SKM-1 (cell line): Measurements from ENCODE around the gene GAREM2.
A peak's percentile ranks its signal among the peaks of the same experiment; 100 is the strongest.

Experiments used
- DNase-seq: peaks from one replicate; lab custom pipeline; 2025; ENCODE audit not compliant: unreplicated experiment; lab: John Stamatoyannopoulos, UW

The GAREM2 gene

DNA sequence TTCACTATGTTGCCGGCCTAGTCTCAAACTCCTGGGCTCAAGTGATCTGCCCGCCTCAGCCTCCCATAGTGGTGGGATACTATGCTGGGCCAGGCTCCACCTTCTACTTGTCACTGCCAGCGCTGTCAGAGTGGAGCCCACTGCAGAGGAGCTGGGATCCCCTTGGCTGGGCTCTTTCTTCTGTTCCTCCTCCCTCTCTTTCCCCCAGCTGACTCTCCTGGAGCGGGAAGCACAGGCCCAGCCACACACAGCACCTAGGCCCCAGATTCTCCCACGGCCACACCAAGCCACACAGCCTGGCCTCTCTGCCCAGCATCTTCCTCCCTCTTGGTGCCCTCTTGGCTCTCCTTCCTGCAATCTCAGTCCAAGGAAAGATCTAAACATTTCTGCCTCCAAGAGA lies 3.7 kb upstream of the GAREM2 start:
- no peak for DNase-seq

DNA sequence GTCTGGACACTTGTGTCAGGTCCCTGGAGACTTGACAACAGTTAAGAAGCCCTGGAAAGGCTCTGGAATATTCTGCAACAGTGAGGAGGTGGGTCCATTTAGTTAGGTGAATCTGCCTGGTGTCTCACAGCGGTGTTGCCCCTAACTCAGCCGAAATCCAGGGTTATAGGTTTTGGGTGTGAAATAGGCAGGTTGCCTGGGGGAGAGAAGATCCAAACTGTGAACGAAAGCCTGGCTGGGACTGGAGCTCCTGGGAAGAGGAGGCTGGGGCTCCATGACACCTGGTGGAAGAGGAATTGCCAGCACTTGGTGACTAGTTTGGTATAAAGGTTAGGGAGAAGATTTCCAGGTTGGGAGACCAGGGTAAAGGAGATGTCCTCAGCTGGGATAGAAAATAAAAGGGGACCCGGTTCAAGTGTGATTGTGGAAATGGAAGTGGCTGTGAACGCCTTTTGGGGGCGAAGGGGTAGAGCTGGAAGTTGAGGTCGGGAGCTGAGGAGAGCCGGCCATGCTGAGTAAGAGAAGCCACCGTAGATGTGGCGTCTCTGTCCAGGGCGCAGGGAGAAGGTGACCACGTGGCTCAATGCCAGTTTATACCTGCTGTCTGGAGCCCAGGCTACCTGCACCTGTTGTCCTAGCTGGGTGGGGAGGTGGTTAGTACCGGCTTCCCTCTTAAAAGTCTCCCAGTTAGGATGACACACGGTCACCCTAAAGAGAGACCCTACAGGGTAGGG lies 3.0 kb upstream of the GAREM2 start:
- no peak for DNase-seq

DNA sequence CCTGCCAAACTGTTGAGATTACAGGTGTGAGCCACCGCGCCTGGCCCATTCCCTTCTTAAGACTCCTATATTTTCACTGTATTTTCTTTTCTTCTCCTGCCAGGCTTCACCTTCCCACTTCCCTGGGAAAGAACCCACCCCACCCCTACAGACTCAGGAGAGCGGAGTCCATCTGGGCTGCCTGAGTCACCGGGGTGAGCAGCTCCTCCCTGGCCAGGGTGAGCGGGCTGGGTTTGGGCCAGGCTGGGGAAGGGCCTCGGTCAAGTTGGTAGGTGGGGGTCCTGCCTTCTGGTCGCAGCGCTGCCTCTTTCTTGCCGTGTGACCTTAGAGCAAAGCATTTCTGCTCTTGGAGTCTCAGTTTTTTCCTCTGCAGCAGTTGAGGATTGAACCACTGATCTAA lies 2.1 kb upstream of the GAREM2 start:
- DNase-seq = no peak

DNA sequence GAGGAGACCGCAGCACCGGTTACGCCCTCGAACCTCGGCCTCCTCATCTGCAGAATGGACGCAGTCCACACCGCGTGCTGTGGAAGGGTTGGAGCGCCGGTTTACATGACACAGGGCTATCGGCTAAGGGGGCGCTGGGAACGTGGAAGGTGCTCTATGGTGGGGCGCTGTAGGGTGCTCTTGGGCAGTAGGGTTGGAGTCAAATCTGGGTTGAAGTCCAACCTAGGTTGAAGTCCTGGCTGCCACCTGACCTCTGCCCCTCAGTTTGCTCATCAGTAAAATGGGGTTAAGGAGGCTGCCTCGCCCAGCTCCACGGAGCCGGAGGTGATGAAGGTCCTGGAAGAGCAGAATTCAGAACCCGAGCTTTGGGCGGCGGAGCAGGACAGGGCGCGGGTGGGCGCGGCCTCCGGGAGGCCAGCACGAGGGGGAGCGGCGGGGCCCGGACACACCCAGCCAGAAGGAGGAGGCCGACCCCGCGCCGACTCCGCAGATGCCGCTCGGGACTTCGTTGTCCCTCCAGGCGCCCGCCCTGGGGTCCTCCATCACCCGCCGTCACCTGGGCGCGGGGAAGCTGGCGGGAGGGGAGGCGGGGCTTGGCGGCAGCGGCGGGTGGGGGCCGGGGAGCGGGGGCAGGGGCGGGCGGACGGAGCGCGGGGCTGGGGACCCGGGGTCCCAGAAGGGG lies 558 bp upstream of the GAREM2 start:
- no peak for DNase-seq

DNA sequence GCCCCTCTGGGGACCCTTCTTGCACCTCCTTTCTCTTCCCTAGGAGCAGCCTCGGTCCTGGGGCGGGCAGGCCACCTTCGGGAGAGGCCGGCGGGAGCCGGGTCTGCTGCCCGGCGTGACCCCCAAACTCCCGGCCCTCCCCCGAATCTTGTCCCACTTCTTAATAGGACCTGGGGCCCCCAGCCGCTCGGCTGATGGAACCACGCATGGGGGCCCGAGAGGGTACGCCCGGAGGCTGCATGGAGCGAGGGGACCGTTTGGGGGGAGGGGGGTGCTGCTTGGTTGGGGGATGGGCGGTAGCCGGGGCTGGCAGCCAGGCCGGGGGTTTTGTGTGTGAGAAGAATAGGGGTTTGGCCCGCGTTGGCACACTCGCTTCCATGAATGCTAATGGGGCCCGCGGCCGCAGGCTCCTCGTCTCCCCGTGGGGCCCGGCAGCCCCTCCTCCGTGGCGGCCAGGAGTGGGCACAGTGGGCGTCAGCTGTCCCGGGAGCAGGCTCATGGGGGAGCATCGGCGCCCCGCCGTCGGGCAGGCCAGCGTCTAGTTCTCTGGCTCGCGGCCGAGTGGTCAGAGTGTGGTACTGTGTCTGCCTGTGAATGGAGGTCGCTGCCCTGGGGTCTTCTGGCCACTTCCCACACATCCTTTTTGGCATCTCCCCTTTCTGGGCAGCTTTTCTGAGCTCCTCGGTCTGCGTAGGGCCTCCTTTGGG lies 1.0 kb downstream of the GAREM2 start:
- no peak for DNase-seq

DNA sequence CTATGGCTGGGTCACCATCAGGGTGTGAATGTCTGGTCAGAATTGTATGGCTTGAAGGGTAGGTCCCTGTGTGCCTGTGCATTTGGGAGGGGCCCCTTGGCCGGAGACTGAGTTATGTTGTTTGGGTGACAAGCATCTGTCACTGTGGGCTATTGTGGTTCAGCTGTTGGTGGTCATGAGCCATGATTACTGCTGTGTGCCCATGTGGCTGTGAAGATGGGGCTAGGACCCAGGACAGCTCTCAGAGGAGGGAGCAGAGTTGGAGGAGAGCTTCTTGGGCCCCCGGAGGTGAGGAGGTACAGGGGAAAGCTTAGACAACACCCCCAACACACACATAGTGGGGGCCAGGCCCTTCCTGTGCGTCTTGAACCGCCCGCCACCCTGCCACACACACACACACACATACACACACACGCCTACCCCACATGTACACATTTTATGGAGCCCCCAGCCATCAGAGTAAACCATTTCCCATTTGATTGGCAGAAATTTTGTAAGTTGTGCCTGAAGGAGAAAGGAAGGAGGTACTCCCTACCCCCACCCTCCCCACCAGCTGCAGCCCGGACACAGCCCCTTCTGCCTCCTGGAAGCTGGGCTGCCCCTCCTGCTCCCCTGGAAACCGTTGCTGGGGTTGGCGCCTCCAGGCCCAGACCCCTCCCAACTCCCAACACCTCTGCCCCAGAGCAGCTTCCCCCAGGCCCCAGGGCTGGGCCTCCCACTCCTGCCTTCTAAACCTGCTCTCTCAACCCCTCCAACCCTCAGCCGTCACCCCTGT lies 2.0 kb downstream of the GAREM2 start:
- no peak for DNase-seq

DNA sequence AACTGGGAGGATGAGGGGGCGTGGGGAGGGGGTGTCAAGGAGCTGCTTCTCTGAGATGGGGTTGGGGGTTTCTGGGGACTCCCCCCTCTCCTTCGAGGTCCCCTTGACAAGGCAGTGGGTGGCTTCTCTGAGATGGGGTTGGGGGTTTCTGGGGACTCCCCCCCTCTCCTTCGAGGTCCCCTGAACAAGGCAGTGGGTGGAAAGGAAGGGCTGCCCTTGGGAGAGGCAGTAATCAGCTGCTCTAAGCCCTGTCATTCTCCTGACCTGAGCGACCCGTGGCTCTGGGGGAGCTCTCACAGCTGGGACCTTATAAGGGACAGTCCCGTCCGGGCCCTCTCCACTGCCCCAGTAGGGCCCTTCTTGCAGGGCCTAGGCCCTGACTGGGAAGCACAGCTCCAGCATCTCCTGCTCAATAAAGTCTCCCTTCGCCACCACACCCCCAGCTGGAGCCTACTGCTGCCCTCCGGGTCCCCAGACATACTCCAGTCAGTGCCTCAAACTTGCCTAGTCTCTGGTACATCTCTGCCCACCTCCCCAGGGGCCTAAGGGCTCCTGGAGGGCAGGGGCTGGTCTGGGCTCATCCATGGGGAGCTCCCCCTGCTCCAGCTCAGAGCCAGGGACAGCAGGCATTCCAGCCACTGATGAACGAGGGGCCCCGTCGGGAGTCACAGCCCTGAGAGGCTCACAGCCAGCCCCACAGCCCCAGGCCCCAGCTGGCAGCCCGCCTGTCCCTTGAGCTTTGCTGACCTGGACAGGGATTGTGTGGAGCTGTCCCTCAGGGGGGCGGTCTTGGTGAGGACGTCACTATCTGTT lies 2.8 kb downstream of the GAREM2 start:
- DNase-seq = no peak

DNA sequence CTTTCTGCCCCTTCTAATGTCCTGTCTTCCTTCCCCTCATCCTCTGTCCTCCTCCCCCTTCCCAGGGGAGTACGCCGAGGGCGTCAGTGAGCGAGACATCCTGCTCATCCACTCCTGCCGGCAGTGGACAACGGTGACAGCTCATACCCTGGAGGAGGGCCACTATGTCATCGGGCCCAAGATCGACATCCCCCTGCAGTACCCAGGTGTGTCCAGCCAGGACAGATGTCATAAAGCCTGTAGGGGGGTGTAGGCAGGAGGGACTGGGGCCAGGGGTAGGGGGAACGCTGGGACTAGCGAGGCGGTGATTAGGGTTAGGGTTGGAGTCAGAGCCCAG lies 3.4 kb downstream of the GAREM2 start:
- no peak for DNase-seq

DNA sequence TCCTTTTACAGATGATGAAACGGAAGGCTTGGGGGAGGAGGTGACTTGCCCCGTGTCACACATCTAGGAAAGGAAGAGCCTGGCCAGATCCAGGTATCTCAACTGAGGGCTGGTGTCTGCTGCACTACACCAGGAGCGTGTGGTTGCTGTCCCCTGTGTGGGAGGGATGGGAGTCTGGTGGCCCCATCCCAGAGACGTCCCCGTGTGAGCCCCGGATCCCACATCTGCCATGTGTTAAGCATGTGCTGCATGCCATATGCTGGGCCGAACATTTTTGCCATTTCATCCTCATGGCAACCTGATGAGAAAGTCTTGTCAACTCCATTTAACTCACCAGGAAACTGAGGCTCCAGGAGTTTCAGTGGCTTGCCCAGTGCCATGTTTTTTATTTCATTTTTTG lies 4.2 kb downstream of the GAREM2 start:
- DNase-seq = no peak

DNA sequence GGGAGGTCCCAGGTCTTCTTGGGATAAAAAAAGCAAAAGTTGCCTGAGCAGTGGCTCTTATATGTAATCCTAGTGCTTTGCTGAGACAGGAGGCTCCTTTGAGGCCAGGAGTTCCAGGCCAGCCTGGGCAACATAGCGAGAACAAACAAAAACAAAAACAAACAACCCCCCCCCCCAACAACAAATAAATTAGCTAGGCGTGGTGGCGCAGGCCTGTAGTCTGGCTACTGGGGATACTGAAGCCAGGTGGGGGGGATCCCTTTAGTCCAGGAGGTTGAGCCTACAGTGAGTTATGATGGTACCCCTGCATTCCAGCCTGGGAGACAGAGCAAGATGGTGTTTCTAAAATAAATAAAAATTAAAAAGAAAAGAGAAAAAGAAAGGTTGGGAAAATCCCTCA lies 5.4 kb downstream of the GAREM2 start:
- DNase-seq = no peak

DNA sequence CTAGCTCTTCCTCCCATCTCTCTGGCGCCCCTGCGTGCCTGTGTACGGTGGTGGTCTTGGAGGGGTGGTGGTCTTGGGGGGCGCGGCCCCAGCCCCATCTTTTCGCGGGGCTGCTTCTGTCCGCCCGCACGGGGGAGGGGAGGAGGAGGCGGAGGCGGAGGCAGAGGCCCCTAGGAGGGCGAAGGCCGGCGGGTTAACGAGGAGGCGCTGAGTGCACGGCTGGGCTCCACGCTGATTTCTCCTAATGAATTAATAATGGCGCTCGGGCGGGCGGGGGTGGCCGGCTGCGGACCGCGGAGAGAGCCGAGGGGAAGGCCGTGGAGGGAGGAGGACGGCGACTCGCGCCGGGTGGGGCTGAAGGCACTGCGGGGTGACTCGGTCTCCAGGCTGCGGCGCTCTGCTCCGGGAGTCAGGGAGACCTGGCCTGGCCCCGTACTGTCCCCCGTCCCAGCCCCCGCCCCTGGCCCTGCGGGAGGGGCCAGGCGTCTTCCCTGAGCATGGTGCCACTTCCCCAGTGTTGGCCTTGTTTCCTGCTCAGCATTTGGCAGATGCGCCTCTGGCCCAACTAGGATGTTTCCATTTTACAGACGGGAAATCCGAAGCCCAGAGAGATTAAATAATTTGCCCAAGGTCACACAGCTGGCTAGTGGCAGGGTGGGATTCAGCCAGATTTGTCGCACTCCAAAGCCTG lies 6.0 kb downstream of the GAREM2 start:
- peak; percentile 22 for DNase-seq

DNA sequence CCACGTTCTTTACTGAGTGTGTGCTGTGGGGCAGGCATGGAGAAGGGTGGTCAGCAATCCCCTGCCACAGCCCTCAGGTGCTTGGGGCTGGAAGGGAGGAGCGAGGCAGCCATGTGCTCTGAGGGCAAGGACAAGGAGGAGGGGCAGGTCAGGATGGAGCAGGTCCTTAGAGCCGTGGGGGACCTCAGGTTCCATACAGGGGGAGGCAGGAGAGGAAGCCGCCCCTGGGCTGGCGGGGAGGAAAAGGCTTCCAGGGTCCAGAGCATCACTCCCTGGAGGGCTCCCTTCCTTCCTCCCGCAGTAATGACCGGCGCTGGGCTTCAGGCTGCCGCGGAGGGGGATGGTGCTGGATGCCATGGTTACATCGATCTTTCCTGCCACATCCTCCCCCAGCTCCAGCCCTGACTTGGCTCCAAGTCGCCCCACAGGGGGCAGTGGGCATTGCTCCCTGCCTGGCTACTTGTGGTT lies 6.6 kb downstream of the GAREM2 start:
- no peak for DNase-seq

DNA sequence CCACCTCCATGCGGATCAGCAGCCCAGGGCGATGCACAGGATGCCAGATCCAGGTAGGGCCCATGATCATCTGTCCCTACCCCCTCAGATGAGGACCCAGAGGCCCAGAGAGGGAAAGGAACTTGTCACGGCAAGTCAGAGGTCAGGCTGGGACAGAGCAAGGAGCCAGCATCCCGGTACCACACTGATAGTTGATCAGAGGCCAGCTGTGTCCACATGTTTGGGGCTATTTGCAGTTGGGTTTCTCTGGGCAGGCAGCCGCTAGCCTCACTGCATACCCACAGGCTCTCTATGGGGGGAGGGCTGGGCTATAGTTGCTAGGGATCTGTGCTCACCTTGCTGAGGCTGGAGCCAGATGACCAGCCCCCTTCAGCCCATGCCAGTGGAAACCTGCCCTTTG lies 9.6 kb downstream of the GAREM2 start:
- DNase-seq = no peak

DNA sequence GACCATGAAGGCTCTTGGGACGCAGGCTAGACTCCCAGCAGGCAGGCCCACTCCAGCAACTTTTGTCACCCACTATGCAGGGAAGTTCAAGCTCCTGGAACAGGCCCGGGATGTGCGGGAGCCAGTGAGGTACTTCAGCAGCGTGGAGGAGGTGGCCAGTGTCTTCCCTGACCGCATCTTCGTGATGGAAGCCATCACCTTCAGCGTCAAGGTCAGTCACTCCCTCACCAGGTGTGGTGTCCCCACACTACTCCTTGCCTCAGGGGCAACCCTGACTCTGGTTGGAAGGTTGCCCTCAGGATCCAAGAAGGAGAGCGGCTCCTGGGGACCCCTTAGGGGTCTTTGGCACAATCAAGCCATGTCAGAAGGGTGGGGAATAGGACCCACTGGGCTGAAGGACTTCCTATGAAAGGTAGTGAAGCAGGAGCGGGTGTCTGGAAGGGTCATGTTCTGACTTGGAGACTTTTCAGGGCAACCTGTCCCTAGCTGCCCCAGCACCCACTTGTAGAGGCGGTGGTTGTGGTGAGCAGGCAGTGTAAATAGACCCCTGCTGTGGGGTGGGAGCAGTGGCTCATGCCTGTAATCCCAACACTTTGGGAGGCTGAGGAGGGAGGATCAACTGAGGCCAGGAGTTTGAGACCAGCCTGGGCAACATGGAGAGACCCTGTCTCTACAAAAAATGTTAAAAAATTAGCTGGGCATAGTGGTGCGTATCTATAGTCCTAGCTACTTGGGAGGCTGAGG lies 10.2 kb downstream of the GAREM2 start:
- DNase-seq = no peak

DNA sequence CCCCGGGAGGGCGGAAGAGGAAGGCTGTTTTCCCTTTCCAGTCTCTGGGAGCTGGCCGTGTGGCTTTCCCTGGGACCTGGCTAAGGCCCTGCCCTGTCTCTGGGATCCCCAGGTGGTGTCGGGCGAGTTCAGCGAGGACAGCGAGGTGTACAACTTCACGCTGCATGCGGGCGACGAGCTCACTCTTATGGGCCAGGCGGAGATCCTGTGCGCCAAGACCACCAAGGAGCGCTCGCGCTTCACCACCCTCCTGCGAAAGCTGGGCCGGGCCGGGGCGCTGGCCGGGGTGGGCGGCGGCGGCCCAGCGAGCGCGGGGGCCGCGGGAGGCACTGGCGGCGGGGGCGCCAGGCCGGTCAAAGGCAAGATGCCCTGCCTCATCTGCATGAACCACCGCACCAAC lies 11.2 kb downstream of the GAREM2 start:
- DNase-seq = no peak

DNA sequence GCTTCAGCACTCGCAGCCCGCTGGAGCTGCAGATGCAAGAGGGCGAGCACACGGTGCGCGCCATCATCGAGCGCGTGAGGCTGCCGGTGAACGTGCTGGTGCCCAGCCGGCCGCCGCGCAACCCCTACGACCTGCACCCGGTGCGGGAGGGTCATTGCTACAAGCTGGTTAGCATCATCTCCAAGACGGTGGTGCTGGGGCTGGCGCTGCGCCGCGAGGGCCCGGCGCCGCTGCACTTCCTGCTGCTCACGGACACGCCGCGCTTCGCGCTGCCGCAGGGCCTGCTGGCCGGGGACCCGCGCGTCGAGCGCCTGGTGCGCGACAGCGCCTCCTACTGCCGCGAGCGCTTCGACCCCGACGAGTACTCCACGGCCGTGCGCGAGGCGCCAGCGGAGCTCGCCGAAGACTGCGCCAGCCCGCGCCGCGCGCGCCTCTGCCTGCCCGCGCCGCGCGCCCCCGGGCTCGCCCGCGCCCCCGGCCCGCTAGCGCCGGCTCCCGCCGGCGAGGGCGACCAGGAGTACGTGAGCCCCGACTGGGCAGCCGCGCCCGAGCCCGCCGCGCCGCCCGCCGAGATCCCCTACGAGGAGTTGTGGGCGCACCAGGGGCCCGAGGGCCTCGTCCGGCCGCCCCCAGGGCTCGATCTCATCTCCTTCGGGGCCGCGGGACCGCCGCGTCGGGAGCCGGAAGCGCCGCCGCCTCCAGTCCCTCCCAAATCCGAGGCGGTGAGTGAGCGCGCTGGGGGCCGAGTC lies 11.8 kb downstream of the GAREM2 start:
- peak; percentile 74 for DNase-seq

DNA sequence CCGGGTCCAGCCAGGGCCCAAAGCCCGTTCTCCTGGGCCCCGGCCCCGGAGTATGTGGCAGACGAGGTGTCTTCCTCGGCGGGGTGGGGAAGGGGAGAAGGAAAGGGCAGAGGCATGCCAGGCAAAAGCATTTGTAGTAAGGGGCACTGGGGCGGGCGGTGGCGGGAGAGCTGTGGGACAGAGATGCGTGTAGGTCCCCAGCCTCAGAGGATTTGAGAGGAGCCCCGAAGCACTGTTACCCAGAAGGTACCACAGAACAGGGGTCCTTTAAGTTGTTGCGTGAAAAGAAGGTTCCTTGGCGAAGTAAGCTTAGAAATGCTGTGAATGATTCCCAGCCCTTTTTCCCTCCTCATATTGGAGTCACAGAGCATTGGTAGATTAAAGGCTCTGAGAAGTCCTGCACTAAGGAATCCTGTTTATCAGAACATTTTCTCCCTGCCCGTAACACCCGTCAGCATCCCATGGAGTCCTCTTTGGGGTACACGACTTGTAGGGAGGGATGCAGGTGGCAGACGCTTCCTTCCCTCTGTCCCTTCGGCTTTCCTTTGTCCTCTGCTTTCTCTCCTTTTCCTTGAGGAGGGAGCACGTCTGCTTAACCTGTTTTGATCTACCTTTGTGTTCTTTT lies 12.5 kb downstream of the GAREM2 start:
- DNase-seq = no peak
